GM18868 (cell line): ENCODE results near the gene LRTM2.

Experiments
- ATAC-seq: cut with Tn5 transposase; IDR thresholded peaks from one replicate; pipeline ENCODE4 v1.9.1; 2021; ENCODE audit warnings: mild to moderate bottlenecking, moderate library complexity; ENCODE audit not compliant: unreplicated experiment

LRTM2 gene

GRCh38 chr12:1880153-1880845, 59.9 kb downstream of the LRTM2 start:
- ATAC-seq: no peak

- no peak for ATAC-seq
Observed at GRCh38 chr12:1880876-1881275, 60.5 kb downstream of the LRTM2 start.

- ATAC-seq: no peak
Observed at GRCh38 chr12:1881301-1881700, 60.9 kb downstream of the LRTM2 start.

DNA sequence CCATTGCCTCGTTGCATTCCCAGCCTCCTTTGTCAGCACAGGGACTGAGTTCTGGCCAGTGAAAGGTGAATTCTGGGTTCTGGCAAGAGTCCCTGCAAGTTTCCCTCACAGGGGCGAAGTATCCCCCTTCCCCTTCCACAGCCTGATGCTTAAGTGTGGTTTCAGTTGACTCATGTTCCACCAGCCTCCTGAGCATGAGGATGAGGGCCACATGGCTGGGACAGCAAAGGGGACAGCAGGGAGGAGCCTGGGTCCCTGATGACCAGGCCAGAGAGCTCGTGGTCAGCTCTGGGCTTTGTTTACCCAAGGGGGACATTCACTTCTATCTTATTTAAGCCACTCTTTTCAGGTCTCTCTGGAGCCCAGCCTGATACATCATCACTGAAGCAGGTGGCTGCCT, 61.6 kb downstream of the LRTM2 start:
- ATAC-seq: no peak

- no peak for ATAC-seq
Observed at GRCh38 chr12:1882405-1882804, 62.0 kb downstream of the LRTM2 start.

GRCh38 chr12:1882850-1883470, 62.6 kb downstream of the LRTM2 start:
- ATAC-seq: no peak

GRCh38 chr12:1883513-1883912, 63.1 kb downstream of the LRTM2 start:
- ATAC-seq: no peak

GRCh38 chr12:1884651-1885050, 64.3 kb downstream of the LRTM2 start:
- ATAC-seq: no peak

DNA sequence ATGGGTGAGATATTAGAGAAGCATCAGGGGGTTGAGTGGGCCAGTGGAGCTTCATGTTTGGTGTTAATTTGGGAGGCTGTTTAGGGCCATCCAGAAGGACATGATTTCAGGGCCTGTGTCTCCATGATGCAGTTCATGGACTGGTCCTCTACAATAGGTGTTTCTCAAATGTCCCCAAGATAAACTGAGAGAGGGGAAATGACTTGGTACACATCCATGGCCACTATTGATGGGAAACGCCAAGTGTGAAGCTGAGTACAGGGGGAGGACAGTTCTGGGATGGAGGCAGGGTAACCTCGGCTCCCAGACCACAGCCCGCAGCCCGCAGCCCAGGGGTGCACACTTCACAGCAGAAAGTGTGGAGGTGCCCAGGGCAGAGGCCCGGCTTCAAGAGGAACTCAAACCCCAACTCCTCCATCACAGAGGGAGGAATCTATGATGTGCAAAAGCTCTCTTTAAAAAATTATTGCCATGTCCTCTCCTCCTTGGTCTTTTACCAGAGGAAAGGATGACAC, 64.8 kb downstream of the LRTM2 start:
- no peak for ATAC-seq

GRCh38 chr12:1885599-1886245, 65.4 kb downstream of the LRTM2 start:
- no peak for ATAC-seq
